Muscle of leg (tissue), 11 donors: ENCODE measurements around the gene PCDHGA7. TPM values are rescaled to one million over a fixed set of nuclear protein-coding genes. Genes with fewer than 3 reads are reported as not detected.
"Not testable (repeated sequence)": the region's sequence is repeated elsewhere in the genome, so short reads cannot be mapped to it uniquely, and the experiment has no call there.

Experiments used
- DNase-seq: peaks from one replicate; pipeline ENCODE4 v3.0.0; 2013
- H3K27ac ChIP-seq: one replicate; pipeline ENCODE4 v1.5.1; 2013; ENCODE audit warnings: mild to moderate bottlenecking, low read length, control low read depth
- H3K27me3 ChIP-seq: one replicate; pipeline ENCODE4 v1.6.1; 2013; ENCODE audit warnings: low read length; ENCODE audit not compliant: control insufficient read depth, insufficient read depth
- H3K36me3 ChIP-seq: one replicate; pipeline ENCODE4 v1.6.1; 2013; ENCODE audit warnings: low read length; ENCODE audit not compliant: control insufficient read depth, insufficient read depth
- H3K4me1 ChIP-seq: one replicate; pipeline ENCODE4 v1.6.1; 2013; ENCODE audit warnings: low read length; ENCODE audit not compliant: control insufficient read depth, insufficient read depth
- H3K4me3 ChIP-seq: one replicate; pipeline ENCODE4 v1.5.1; 2013; ENCODE audit warnings: low read length, control low read depth
- H3K9me3 ChIP-seq: replicated peaks from 2 replicates; pipeline ENCODE4 v1.6.1; 2013; ENCODE audit warnings: low read depth, low read length; ENCODE audit not compliant: control insufficient read depth
- WGBS: methylation state at CpG from one replicate; pipeline ENCODE4 v1.1.5; 2013; ENCODE audit warnings: missing lambda C conversion rate; ENCODE audit not compliant: insufficient coverage; 5-methylcytosine and 5-hydroxymethylcytosine counted together
- polyA plus RNA-seq, 8 donors: library from polyadenylated mRNA; unstranded; fragments of 120-200 nt; gene quantifications; one replicate each; pipeline versions ENCODE4 v1.2.1 to v1.2.3, GENCODE V29; 2013; ENCODE audit warnings: inconsistent platforms in 1 of 8, low replicate concordance in 1 of 8; ENCODE audit not compliant: insufficient read length in 8 of 8, insufficient read depth in 1 of 8
- total RNA-seq: library from RNA; stranded (reverse); fragments of 120-200 nt; gene quantifications from one replicate; pipeline ENCODE4 v1.2.4, GENCODE V29; 2013

The PCDHGA7 gene
- total and polyA plus RNA-seq, 9 donors = 1.2 to 2.4 (median 1.5) TPM

- peaks cover 69% of the 10 kb centered on the region for H3K9me3 ChIP-seq
- peaks cover 10% of the 10 kb centered on the region for H3K27me3 ChIP-seq
- no peak for DNase-seq
- H3K4me3 ChIP-seq = no peak overlapping the region
- no peaks in the 10 kb centered on the region for H3K4me1 ChIP-seq
- WGBS = 14% methylated on average over 37 of the region's 37 CpGs
- no peak overlapping the region for H3K27ac ChIP-seq
- H3K36me3 ChIP-seq = no peaks in the 10 kb centered on the region
These were observed 48.7 kb downstream of the PCDHGA7 start for GRCh38 chr5:141431286-141431685.

GRCh38 chr5:141432308-141432707 lies 49.8 kb downstream of the PCDHGA7 start:
- WGBS = 30% methylated on average over 20 of the region's 38 CpGs
- H3K4me3 ChIP-seq, H3K27ac ChIP-seq, H3K36me3 ChIP-seq, H3K27me3 ChIP-seq, DNase-seq, H3K4me1 ChIP-seq: not testable (repeated sequence)
- H3K9me3 ChIP-seq = peaks cover 62% of the 10 kb centered on the region

GRCh38 chr5:141432726-141433125 lies 50.2 kb downstream of the PCDHGA7 start:
- H3K27ac ChIP-seq, H3K4me3 ChIP-seq, DNase-seq, H3K27me3 ChIP-seq, H3K36me3 ChIP-seq, H3K4me1 ChIP-seq: not testable (repeated sequence)
- WGBS = 25% methylated on average over 27 of the region's 29 CpGs
- peaks cover 60% of the 10 kb centered on the region for H3K9me3 ChIP-seq

GRCh38 chr5:141434006-141434405 lies 51.5 kb downstream of the PCDHGA7 start:
- H3K9me3 ChIP-seq = peaks cover 53% of the 10 kb centered on the region
- no peak for DNase-seq

More at GRCh38 chr5:141434006-141434405, 51.5 kb downstream of the PCDHGA7 start:
- Histone ChIP-seq H3K27ac (no peak overlapping the region), H3K4me3 (no peak overlapping the region), H3K4me1 (no peaks in the 10 kb centered on the region), H3K27me3 (peaks cover 6% of the 10 kb centered on the region), H3K36me3 (no peaks in the 10 kb centered on the region)
- no CpG with 5 or more reads among the region's 2 CpGs for WGBS

Other genes starting within 250 kb of the PCDHGA7 start
Only the 30 nearest of the 36 such genes appear.
- 1.3 TPM for gene PCDHB9, start 195.6 kb upstream of the PCDHGA7 start, total RNA-seq
- gene PCDHB9, start 195.6 kb upstream of the PCDHGA7 start, polyA plus RNA-seq = 1 to 10 TPM; 1.7 to 3.6 (median 2.7) TPM
- gene PCDHB10, start 190.4 kb upstream of the PCDHGA7 start, total RNA-seq = 2.1 TPM
- 1 to 10 TPM; 4.1 to 5.1 (median 4.7) TPM for gene PCDHB10, start 190.4 kb upstream of the PCDHGA7 start, polyA plus RNA-seq
- 4.3 TPM for gene PCDHB11, start 183.1 kb upstream of the PCDHGA7 start, total RNA-seq
- 1 to 10 TPM; 1.9 to 4.1 (median 2.5) TPM for gene PCDHB11, start 183.1 kb upstream of the PCDHGA7 start, polyA plus RNA-seq
- 2.4 TPM for gene PCDHB12, start 174.0 kb upstream of the PCDHGA7 start, total RNA-seq
- gene PCDHB12, start 174.0 kb upstream of the PCDHGA7 start, polyA plus RNA-seq = 1 to 10 TPM; 2.1 to 3.5 (median 2.6) TPM
- 1.9 TPM for gene PCDHB13, start 168.8 kb upstream of the PCDHGA7 start, total RNA-seq
- gene PCDHB13, start 168.8 kb upstream of the PCDHGA7 start, polyA plus RNA-seq = 1 to 10 TPM; 1.6 to 4.5 (median 2.8) TPM
- 4.8 TPM for gene PCDHB14, start 159.4 kb upstream of the PCDHGA7 start, total RNA-seq
- 1 to 10 TPM; 5.6 to 9.0 (median 6.7) TPM for gene PCDHB14, start 159.4 kb upstream of the PCDHGA7 start, polyA plus RNA-seq
- gene PCDHB15, start 137.3 kb upstream of the PCDHGA7 start, total RNA-seq = 4.3 TPM
- gene PCDHB15, start 137.3 kb upstream of the PCDHGA7 start, polyA plus RNA-seq = 1 to 10 TPM; 5.3 to 8.6 (median 7.1) TPM
- 0.22 TPM for gene SLC25A2, start 78.7 kb upstream of the PCDHGA7 start, total RNA-seq
- under 1 TPM in 1 of 8 donors, not detected in 7; 0.08 TPM for gene SLC25A2, start 78.7 kb upstream of the PCDHGA7 start, polyA plus RNA-seq
- gene TAF7, start 62.0 kb upstream of the PCDHGA7 start, total RNA-seq = 75.1 TPM
- gene TAF7, start 62.0 kb upstream of the PCDHGA7 start, polyA plus RNA-seq = 100 to 1,000 TPM in 1 of 8 donors, 10 to 100 TPM in 7; 65.9 to 108 (median 83.4) TPM
- gene PCDHGA1, start 52.2 kb upstream of the PCDHGA7 start, total RNA-seq = 0.44 TPM
- gene PCDHGA1, start 52.2 kb upstream of the PCDHGA7 start, polyA plus RNA-seq = under 1 TPM; 0.49 to 0.86 (median 0.64) TPM
- gene PCDHGA2, start 44.0 kb upstream of the PCDHGA7 start, total RNA-seq = 1.6 TPM
- gene PCDHGA2, start 44.0 kb upstream of the PCDHGA7 start, polyA plus RNA-seq = 1 to 10 TPM; 1.6 to 2.8 (median 2.1) TPM
- gene PCDHGA3, start 38.9 kb upstream of the PCDHGA7 start, total RNA-seq = 1.2 TPM
- gene PCDHGA3, start 38.9 kb upstream of the PCDHGA7 start, polyA plus RNA-seq = 1 to 10 TPM in 4 of 8 donors, under 1 TPM in 4; 0.94 to 2.0 (median 1.0) TPM
- gene PCDHGB1, start 32.6 kb upstream of the PCDHGA7 start, total RNA-seq = 1.3 TPM
- gene PCDHGB1, start 32.6 kb upstream of the PCDHGA7 start, polyA plus RNA-seq = under 1 TPM; 0.43 to 0.90 (median 0.63) TPM
- gene PCDHGA4, start 27.7 kb upstream of the PCDHGA7 start, total RNA-seq = 1.8 TPM
- gene PCDHGA4, start 27.7 kb upstream of the PCDHGA7 start, polyA plus RNA-seq = 1 to 10 TPM in 7 of 8 donors, under 1 TPM in 1; 0.71 to 2.2 (median 1.3) TPM
- gene PCDHGB2, start 22.7 kb upstream of the PCDHGA7 start, total RNA-seq = 1.5 TPM
- 1 to 10 TPM; 1.5 to 2.8 (median 1.9) TPM for gene PCDHGB2, start 22.7 kb upstream of the PCDHGA7 start, polyA plus RNA-seq
- 2.3 TPM for gene PCDHGA5, start 18.6 kb upstream of the PCDHGA7 start, total RNA-seq
- 1 to 10 TPM; 1.6 to 3.8 (median 2.3) TPM for gene PCDHGA5, start 18.6 kb upstream of the PCDHGA7 start, polyA plus RNA-seq
- gene PCDHGB3, start 12.5 kb upstream of the PCDHGA7 start, total RNA-seq = 1.7 TPM
- gene PCDHGB3, start 12.5 kb upstream of the PCDHGA7 start, polyA plus RNA-seq = 1 to 10 TPM in 7 of 8 donors, under 1 TPM in 1; 0.70 to 2.0 (median 1.2) TPM
- 3.5 TPM for gene PCDHGA6, start 8.9 kb upstream of the PCDHGA7 start, total RNA-seq
- gene PCDHGA6, start 8.9 kb upstream of the PCDHGA7 start, polyA plus RNA-seq = 1 to 10 TPM; 2.2 to 4.4 (median 3.0) TPM
- 4.2 TPM for gene PCDHGB4, start 5.0 kb downstream of the PCDHGA7 start, total RNA-seq
- 1 to 10 TPM; 1.7 to 3.6 (median 2.5) TPM for gene PCDHGB4, start 5.0 kb downstream of the PCDHGA7 start, polyA plus RNA-seq
- 1.6 TPM for gene PCDHGA8, start 9.9 kb downstream of the PCDHGA7 start, total RNA-seq
- gene PCDHGA8, start 9.9 kb downstream of the PCDHGA7 start, polyA plus RNA-seq = under 1 TPM; 0.31 to 0.95 (median 0.61) TPM
- 4.3 TPM for gene PCDHGB5, start 15.2 kb downstream of the PCDHGA7 start, total RNA-seq
- 1 to 10 TPM; 3.0 to 6.3 (median 4.5) TPM for gene PCDHGB5, start 15.2 kb downstream of the PCDHGA7 start, polyA plus RNA-seq
- 3.8 TPM for gene PCDHGA9, start 20.0 kb downstream of the PCDHGA7 start, total RNA-seq
- 1 to 10 TPM; 3.0 to 4.7 (median 4.0) TPM for gene PCDHGA9, start 20.0 kb downstream of the PCDHGA7 start, polyA plus RNA-seq
- gene PCDHGB6, start 25.3 kb downstream of the PCDHGA7 start, total RNA-seq = 3.0 TPM
- 1 to 10 TPM; 2.8 to 6.0 (median 4.3) TPM for gene PCDHGB6, start 25.3 kb downstream of the PCDHGA7 start, polyA plus RNA-seq
- gene PCDHGA10, start 30.2 kb downstream of the PCDHGA7 start, total RNA-seq = 3.0 TPM
- gene PCDHGA10, start 30.2 kb downstream of the PCDHGA7 start, polyA plus RNA-seq = 1 to 10 TPM; 1.3 to 3.4 (median 2.1) TPM
- 4.2 TPM for gene PCDHGB7, start 34.9 kb downstream of the PCDHGA7 start, total RNA-seq
- gene PCDHGB7, start 34.9 kb downstream of the PCDHGA7 start, polyA plus RNA-seq = 10 to 100 TPM in 1 of 8 donors, 1 to 10 TPM in 7; 5.0 to 10.5 (median 9.0) TPM
- 3.1 TPM for gene PCDHGA11, start 38.3 kb downstream of the PCDHGA7 start, total RNA-seq
- 1 to 10 TPM; 1.9 to 5.2 (median 3.4) TPM for gene PCDHGA11, start 38.3 kb downstream of the PCDHGA7 start, polyA plus RNA-seq
- gene PCDHGA12, start 47.8 kb downstream of the PCDHGA7 start, total RNA-seq = 2.4 TPM
- gene PCDHGA12, start 47.8 kb downstream of the PCDHGA7 start, polyA plus RNA-seq = 1 to 10 TPM; 1.4 to 3.6 (median 2.1) TPM
- 52.7 TPM for gene PCDHGC3, start 93.2 kb downstream of the PCDHGA7 start, total RNA-seq
- 100 to 1,000 TPM in 7 of 8 donors, 10 to 100 TPM in 1; 87.6 to 165 (median 131) TPM for gene PCDHGC3, start 93.2 kb downstream of the PCDHGA7 start, polyA plus RNA-seq
- gene PCDHGC4, start 102.3 kb downstream of the PCDHGA7 start, total RNA-seq = 1.8 TPM
- 1 to 10 TPM in 7 of 8 donors, under 1 TPM in 1; 0.98 to 2.1 (median 1.5) TPM for gene PCDHGC4, start 102.3 kb downstream of the PCDHGA7 start, polyA plus RNA-seq
- gene PCDHGC5, start 106.3 kb downstream of the PCDHGA7 start, total RNA-seq = 0.75 TPM
- gene PCDHGC5, start 106.3 kb downstream of the PCDHGA7 start, polyA plus RNA-seq = 1 to 10 TPM in 1 of 8 donors, under 1 TPM in 7; 0.29 to 1.1 (median 0.48) TPM